ENCODE data around the gene THOC5. TPM values are rescaled to one million over a fixed set of nuclear protein-coding genes. Genes with fewer than 3 reads are reported as not detected.

The THOC5 gene
- 21.8 and 25.4 TPM in 2 replicates for total RNA-seq

GRCh38 chr22:29553351-29554224 lies at the start of gene THOC5:
Gene THOC5 (minus strand): TSS chr22:29553757. CDS start chr22:29549147, 4,610 bp downstream.

GRCh38 chr22:29479417-29480261 lies 73.9 kb downstream of the THOC5 start, which contains the start of gene NEFH:
Gene NEFH (plus strand): TSS chr22:29480218. CDS start chr22:29480263, 45 bp downstream.

Other genes with a start within 250 kb of the THOC5 start
- gene GAS2L1, start 247.1 kb downstream of the THOC5 start, total RNA-seq, result 16.2 and 16.6 TPM in 2 replicates
- gene RASL10A, start 238.1 kb downstream of the THOC5 start, total RNA-seq, result not detected in 2 replicates
- 31.1 and 32.0 TPM in 2 replicates for gene AP1B1, start 165.2 kb downstream of the THOC5 start, total RNA-seq
- not detected in 2 replicates for gene RFPL1, start 115.2 kb downstream of the THOC5 start, total RNA-seq
- 0.94 and 1.7 TPM in 2 replicates for gene NEFH, start 73.5 kb downstream of the THOC5 start, total RNA-seq
- 23.0 and 23.5 TPM in 2 replicates for gene NIPSNAP1, start 27.4 kb upstream of the THOC5 start, total RNA-seq
- 32.4 and 34.7 TPM in 2 replicates for gene NF2, start 49.9 kb upstream of the THOC5 start, total RNA-seq
- gene CABP7, start 166.2 kb upstream of the THOC5 start, total RNA-seq, result not detected in 2 replicates
- 18.2 and 21.6 TPM in 2 replicates for gene ZMAT5, start 213.2 kb upstream of the THOC5 start, total RNA-seq
- gene UQCR10, start 213.6 kb upstream of the THOC5 start, total RNA-seq, result 67.0 and 78.5 TPM in 2 replicates